CD14-positive monocyte (primary cell): Measurements from ENCODE around the gene DDX51. TPM values are rescaled to one million over a fixed set of nuclear protein-coding genes. Genes with fewer than 3 reads are reported as not detected.

Source experiments
- DNase-seq, 3 donors: peaks; one replicate each; pipeline ENCODE4 v3.0.0-alpha.2; 2011 to 2022
- H2AFZ ChIP-seq: 2 replicates; pipeline ENCODE4 v1.6.0; 2012; ENCODE audit warnings: mild to moderate bottlenecking, low read depth, low read length, inconsistent platforms; ENCODE audit not compliant: insufficient read depth, poor library complexity, severe bottlenecking
- H3K27ac ChIP-seq, 2 donors: 1 replicate in 1 of 2; 2 replicates in 1 of 2; pipeline ENCODE4 v1.5.1; 2012 to 2013; ENCODE audit warnings: low read length in 2 of 2, control low read depth in 1 of 2, inconsistent platforms in 1 of 2, low read depth in 1 of 2, mild to moderate bottlenecking in 1 of 2
- H3K27me3 ChIP-seq, 2 donors: one replicate each; pipeline versions ENCODE4 v1.6.0 to v1.6.1; 2011 to 2013; ENCODE audit warnings: low read length in 2 of 2; ENCODE audit not compliant: control insufficient read depth in 2 of 2, insufficient read depth in 2 of 2
- H3K36me3 ChIP-seq, 2 donors: replicated peaks in 1 of 2; 1 replicate in 1 of 2; 2 replicates in 1 of 2; pipeline versions ENCODE4 v1.5.1 to v1.6.1; 2012 to 2013; ENCODE audit warnings: low read length in 2 of 2, control low read depth in 1 of 2, inconsistent platforms in 1 of 2, mild to moderate bottlenecking in 1 of 2; ENCODE audit not compliant: insufficient read depth in 2 of 2, control insufficient read depth in 1 of 2
- H3K4me1 ChIP-seq, 2 donors: 1 replicate in 1 of 2; 2 replicates in 1 of 2; pipeline versions ENCODE4 v1.5.1 to v1.6.1; 2012 to 2013; ENCODE audit warnings: low read length in 2 of 2, control low read depth in 1 of 2, inconsistent platforms in 1 of 2, mild to moderate bottlenecking in 1 of 2, moderate library complexity in 1 of 2; ENCODE audit not compliant: insufficient read depth in 2 of 2, control insufficient read depth in 1 of 2
- H3K4me2 ChIP-seq: replicated peaks from 2 replicates; pipeline ENCODE3; 2012; ENCODE audit warnings: low read length, moderate library complexity, mild to moderate bottlenecking; ENCODE audit not compliant: poor library complexity, severe bottlenecking; ENCODE audit errors: extremely low read depth
- H3K4me3 ChIP-seq, 3 experiments: fragments of 200-600 bp in 1 of 3; sonication (generic) in 1 of 3; replicated peaks in 1 of 3; 1 replicate in 2 of 3; 2 replicates in 1 of 3; pipeline ENCODE4 v1.5.1; 2011 to 2013; ENCODE audit warnings: low read length in 3 of 3, mild to moderate bottlenecking in 3 of 3, control low read depth in 2 of 3, low read depth in 2 of 3, inconsistent platforms in 1 of 3, moderate library complexity in 1 of 3
- H3K79me2 ChIP-seq: 2 replicates; pipeline ENCODE4 v1.6.0; 2012; ENCODE audit warnings: mild to moderate bottlenecking, control low read depth, inconsistent platforms, low read length, moderate library complexity; ENCODE audit not compliant: insufficient read depth
- H3K9ac ChIP-seq: 2 replicates; pipeline ENCODE4 v1.6.0; 2017; ENCODE audit warnings: low read length, mild to moderate bottlenecking; ENCODE audit not compliant: insufficient read depth, poor library complexity, severe bottlenecking
- H3K9me3 ChIP-seq, 2 donors: replicated peaks in 1 of 2; 1 replicate in 1 of 2; 2 replicates in 1 of 2; pipeline versions ENCODE4 v1.5.1 to v1.6.1; 2012 to 2013; ENCODE audit warnings: low read length in 2 of 2, control low read depth in 1 of 2; ENCODE audit not compliant: control insufficient read depth in 1 of 2, insufficient read depth in 1 of 2
- H4K20me1 ChIP-seq: 2 replicates; pipeline ENCODE4 v1.6.0; 2012; ENCODE audit warnings: mild to moderate bottlenecking, low read length, control low read depth, moderate library complexity; ENCODE audit not compliant: insufficient read depth
- H3K27ac Mint-ChIP-seq, 7 donors: one replicate each; pipeline ENCODE4 v1.8.0; 2020; ENCODE audit warnings: mild to moderate bottlenecking in 7 of 7, mixed read lengths in 7 of 7, moderate library complexity in 6 of 7, inconsistent platforms in 2 of 7
- H3K27me3 Mint-ChIP-seq, 3 donors: one replicate each; pipeline ENCODE4 v1.8.0; 2021 to 2022; ENCODE audit warnings: low read depth in 3 of 3, mild to moderate bottlenecking in 3 of 3, mixed read lengths in 3 of 3, moderate library complexity in 3 of 3, inconsistent platforms in 1 of 3
- H3K36me3 Mint-ChIP-seq, 2 donors: one replicate each; pipeline ENCODE4 v1.8.0; 2020; ENCODE audit warnings: mixed read lengths in 2 of 2, inconsistent platforms in 1 of 2, mild to moderate bottlenecking in 1 of 2
- H3K4me1 Mint-ChIP-seq: one replicate; pipeline ENCODE4 v1.8.0; 2020; ENCODE audit warnings: mild to moderate bottlenecking, mixed read lengths
- H3K4me3 Mint-ChIP-seq, 2 donors: one replicate each; pipeline ENCODE4 v1.8.0; 2020; ENCODE audit warnings: mild to moderate bottlenecking in 2 of 2, mixed read lengths in 2 of 2, moderate library complexity in 1 of 2
- H3K9me3 Mint-ChIP-seq, 7 donors: one replicate each; pipeline ENCODE4 v1.8.0; 2020 to 2022; ENCODE audit warnings: mixed read lengths in 7 of 7, mild to moderate bottlenecking in 6 of 7, moderate library complexity in 6 of 7, inconsistent platforms in 2 of 7
- CTCF ChIP-seq: fragments of 200-600 bp; IDR thresholded peaks from one replicate; pipeline ENCODE4 v1.8.0; 2022; ENCODE audit warnings: antibody characterized with exemption, mild to moderate bottlenecking
- WGBS: methylation state at CpG from one replicate; pipeline ENCODE4 v1.1.5; 2013; ENCODE audit warnings: missing lambda C conversion rate; ENCODE audit not compliant: insufficient coverage; 5-methylcytosine and 5-hydroxymethylcytosine counted together
- intact Hi-C, 2 donors: fragments of 100-400 bp; cut with micrococcal nuclease; formaldehyde crosslinking; loops; one replicate each; pipeline versions ENCODE4 v1.15.0 to v1.15.1; 2023
- polyA plus RNA-seq, 3 donors: library from polyadenylated mRNA; depleted of rRNA in 1 of 3; unstranded in 2 of 3; stranded (reverse) in 1 of 3; fragments of 300-500 nt in 2 of 3; fragments of >200 nt in 1 of 3; fragmentation: Illumina TruSeq in 2 of 3; gene quantifications; 1 replicate in 2 of 3; 2 replicates in 1 of 3; pipeline ENCODE4 v1.2.3, GENCODE V29; 2012 to 2021

Gene DDX51
- polyA plus RNA-seq, 3 donors = 1.7 to 24.9 (median 2.7) TPM

GRCh38 chr12:132166093-132166492, 22.0 kb upstream of the DDX51 start:
- H4K20me1 ChIP-seq = no peaks in the 10 kb centered on the region
- Mint-ChIP-seq H3K27ac (no peak overlapping the region), H3K36me3 (no peaks in the 10 kb centered on the region), H3K4me1 (peaks cover 20% of the 10 kb centered on the region), H3K9me3 (peaks cover 3 to 15% (median 10%) of the 10 kb centered on the region in 7 donors), H3K27me3 (peaks cover 8 to 23% (median 9%) of the 10 kb centered on the region in 3 donors), H3K4me3 (no peak overlapping the region)
- no peaks in the 10 kb centered on the region for H3K79me2 ChIP-seq
- DNase-seq = no peak
- H3K27me3 ChIP-seq = no peaks in the 10 kb centered on the region
- H3K9ac ChIP-seq = no peak overlapping the region
- no peak overlapping the region for H2AFZ ChIP-seq
- WGBS = 80% methylated on average over 2 of the region's 2 CpGs
- no peaks in the 10 kb centered on the region for H3K36me3 ChIP-seq
- no peak overlapping the region for H3K27ac ChIP-seq
- H3K4me3 ChIP-seq = no peak overlapping the region
- peaks cover 19 to 21% of the 10 kb centered on the region in 2 donors for H3K4me1 ChIP-seq
- H3K9me3 ChIP-seq = peaks cover 0 to 5% of the 10 kb centered on the region in 2 donors
- TF ChIP-seq CTCF = no peak
- intact Hi-C loops = no loop called here
- H3K4me2 ChIP-seq = no peak overlapping the region

- intact Hi-C loops = no loop called here
- no peak for DNase-seq
- H3K36me3 Mint-ChIP-seq = no peaks in the 10 kb centered on the region
- no peak overlapping the region for H3K4me3 Mint-ChIP-seq
- Histone ChIP-seq H3K4me3 (no peak overlapping the region), H3K9ac (no peak overlapping the region), H3K36me3 (no peaks in the 10 kb centered on the region), H3K4me1 (peaks cover 19 to 21% of the 10 kb centered on the region in 2 donors), H3K9me3 (peaks cover 0 to 8% of the 10 kb centered on the region in 2 donors), H3K27ac (no peak overlapping the region), H3K27me3 (no peaks in the 10 kb centered on the region), H2AFZ (no peak overlapping the region), H3K79me2 (no peaks in the 10 kb centered on the region), H3K4me2 (no peak overlapping the region), H4K20me1 (no peaks in the 10 kb centered on the region)
- peaks cover 3 to 15% (median 10%) of the 10 kb centered on the region in 7 donors for H3K9me3 Mint-ChIP-seq
- H3K27me3 Mint-ChIP-seq = peaks cover 8 to 20% (median 8%) of the 10 kb centered on the region in 3 donors
- no peak overlapping the region for H3K27ac Mint-ChIP-seq
- TF ChIP-seq CTCF = no peak
- peaks cover 20% of the 10 kb centered on the region for H3K4me1 Mint-ChIP-seq
- WGBS = no CpG with 5 or more reads among the region's 6 CpGs
Measured at GRCh38 chr12:132165584-132165983, 21.5 kb upstream of the DDX51 start.
